Breast epithelium (tissue), 3 donors: ENCODE results near the gene SASH3.

Experiments used
- POLR2A ChIP-seq: fragments of 450-650 bp; IDR thresholded peaks from one replicate; pipeline ENCODE4 v1.6.1; 2016; ENCODE audit warnings: antibody characterized with exemption, mild to moderate bottlenecking, moderate library complexity
- POLR2AphosphoS5 ChIP-seq, 3 donors: sonication (generic); formaldehyde crosslinking; IDR thresholded peaks; one replicate each; pipeline ENCODE4 v1.6.1; 2017; ENCODE audit warnings: antibody characterized with exemption in 3 of 3
- TF ChIP-seq, protein P1 (sequence below), 3 donors: fragments of 450-650 bp; IDR thresholded peaks; one replicate each; pipeline ENCODE4 v1.5.1; 2016 to 2017; ENCODE audit warnings: antibody characterized with exemption in 3 of 3, mild to moderate bottlenecking in 3 of 3, moderate library complexity in 3 of 3

DNA sequence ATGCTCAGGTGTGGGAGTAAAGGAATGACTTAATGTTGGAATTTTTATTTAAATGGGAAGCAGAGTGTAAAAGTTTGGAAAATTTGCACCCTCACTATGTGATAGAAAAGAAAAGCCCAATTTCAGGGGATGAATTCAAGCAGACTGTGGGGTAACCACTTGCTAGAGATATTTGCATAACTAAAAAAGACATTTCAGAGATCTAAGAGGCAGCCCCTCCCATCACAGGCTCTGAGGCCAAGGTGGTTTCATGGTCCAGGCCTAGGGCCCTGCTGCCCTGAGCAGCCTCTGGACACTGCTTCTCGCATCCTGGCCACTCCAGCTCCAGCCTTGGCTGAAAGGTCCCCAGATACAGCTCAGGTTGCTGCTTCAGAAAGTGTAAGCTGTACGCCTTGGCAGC lies 46.9 kb upstream of the SASH3 start:
- TF ChIP-seq POLR2A (no peak), POLR2AphosphoS5 (IDR thresholded peaks at IDR 0.05) (no peak)
- TF ChIP-seq, protein P1, sequence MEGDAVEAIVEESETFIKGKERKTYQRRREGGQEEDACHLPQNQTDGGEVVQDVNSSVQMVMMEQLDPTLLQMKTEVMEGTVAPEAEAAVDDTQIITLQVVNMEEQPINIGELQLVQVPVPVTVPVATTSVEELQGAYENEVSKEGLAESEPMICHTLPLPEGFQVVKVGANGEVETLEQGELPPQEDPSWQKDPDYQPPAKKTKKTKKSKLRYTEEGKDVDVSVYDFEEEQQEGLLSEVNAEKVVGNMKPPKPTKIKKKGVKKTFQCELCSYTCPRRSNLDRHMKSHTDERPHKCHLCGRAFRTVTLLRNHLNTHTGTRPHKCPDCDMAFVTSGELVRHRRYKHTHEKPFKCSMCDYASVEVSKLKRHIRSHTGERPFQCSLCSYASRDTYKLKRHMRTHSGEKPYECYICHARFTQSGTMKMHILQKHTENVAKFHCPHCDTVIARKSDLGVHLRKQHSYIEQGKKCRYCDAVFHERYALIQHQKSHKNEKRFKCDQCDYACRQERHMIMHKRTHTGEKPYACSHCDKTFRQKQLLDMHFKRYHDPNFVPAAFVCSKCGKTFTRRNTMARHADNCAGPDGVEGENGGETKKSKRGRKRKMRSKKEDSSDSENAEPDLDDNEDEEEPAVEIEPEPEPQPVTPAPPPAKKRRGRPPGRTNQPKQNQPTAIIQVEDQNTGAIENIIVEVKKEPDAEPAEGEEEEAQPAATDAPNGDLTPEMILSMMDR (IDR thresholded peaks at IDR 0.05) = no peak
